ENCODE results near the gene UBTF. TPM values are rescaled to one million over a fixed set of nuclear protein-coding genes. Genes with fewer than 3 reads are reported as not detected.

The UBTF gene
- total RNA-seq, 1 donor from 2014 or later, result 62.1 TPM

GRCh38 chr17:44216173-44216572, 3.3 kb downstream of the UBTF start:
- Mint-ChIP-seq H3K27ac (ENCODE audit: unreplicated experiment) (no peak overlapping the region), H3K36me3 (ENCODE audit: low read depth) (peaks cover 22% of the 10 kb centered on the region), H3K4me1 (ENCODE audit: low read depth) (peaks cover 15% of the 10 kb centered on the region), H3K9me3 (ENCODE audit: low read depth) (no peaks in the 10 kb centered on the region), H3K27me3 (ENCODE audit: low read depth) (no peaks in the 10 kb centered on the region), H3K4me3 (ENCODE audit: unreplicated experiment) (no peak overlapping the region)
- no peak for DNase-seq (ENCODE audit: low spot score)
- TF ChIP-seq CTCF (IDR thresholded peaks at IDR 0.05), result no peak

- Mint-ChIP-seq H3K4me3 (ENCODE audit: unreplicated experiment) (no peak overlapping the region), H3K9me3 (ENCODE audit: low read depth) (no peaks in the 10 kb centered on the region), H3K27me3 (ENCODE audit: low read depth) (no peaks in the 10 kb centered on the region), H3K4me1 (ENCODE audit: low read depth) (peaks cover 15% of the 10 kb centered on the region), H3K27ac (ENCODE audit: unreplicated experiment) (no peak overlapping the region), H3K36me3 (ENCODE audit: low read depth) (peaks cover 25% of the 10 kb centered on the region)
- DNase-seq (ENCODE audit: low spot score), result no peak
- TF ChIP-seq CTCF (IDR thresholded peaks at IDR 0.05), result no peak
Observed at GRCh38 chr17:44214896-44215295, 4.6 kb downstream of the UBTF start.

- H3K36me3 Mint-ChIP-seq (ENCODE audit: low read depth), result peaks cover 27% of the 10 kb centered on the region
- no peak overlapping the region for H3K27ac Mint-ChIP-seq (ENCODE audit: unreplicated experiment)
Observed at GRCh38 chr17:44214230-44214494, 5.3 kb downstream of the UBTF start.

GRCh38 chr17:44213403-44214229, 5.9 kb downstream of the UBTF start:
- no peak overlapping the region for H3K27ac Mint-ChIP-seq (ENCODE audit: unreplicated experiment)
- peaks cover 27% of the 10 kb centered on the region for H3K36me3 Mint-ChIP-seq (ENCODE audit: low read depth)
- H3K27me3 Mint-ChIP-seq (ENCODE audit: low read depth), result no peaks in the 10 kb centered on the region
- no peak overlapping the region for H3K4me3 Mint-ChIP-seq (ENCODE audit: unreplicated experiment)
- no peaks in the 10 kb centered on the region for H3K9me3 Mint-ChIP-seq (ENCODE audit: low read depth)
- no peak for TF ChIP-seq CTCF (IDR thresholded peaks at IDR 0.05)
- no peak for DNase-seq (ENCODE audit: low spot score)
- peaks cover 15% of the 10 kb centered on the region for H3K4me1 Mint-ChIP-seq (ENCODE audit: low read depth)

More at GRCh38 chr17:44214230-44214494, 5.3 kb downstream of the UBTF start:
- Mint-ChIP-seq H3K9me3 (ENCODE audit: low read depth) (no peaks in the 10 kb centered on the region), H3K4me3 (ENCODE audit: unreplicated experiment) (no peak overlapping the region), H3K27me3 (ENCODE audit: low read depth) (no peaks in the 10 kb centered on the region), H3K4me1 (ENCODE audit: low read depth) (peaks cover 15% of the 10 kb centered on the region)
- TF ChIP-seq CTCF (IDR thresholded peaks at IDR 0.05), result no peak
- no peak for DNase-seq (ENCODE audit: low spot score)

GRCh38 chr17:44212507-44213402, 6.7 kb downstream of the UBTF start:
- H3K9me3 Mint-ChIP-seq (ENCODE audit: low read depth), result no peaks in the 10 kb centered on the region
- peaks cover 11% of the 10 kb centered on the region for H3K4me1 Mint-ChIP-seq (ENCODE audit: low read depth)
- H3K27ac Mint-ChIP-seq (ENCODE audit: unreplicated experiment), result no peak overlapping the region
- DNase-seq (ENCODE audit: low spot score), result peak; percentile 88
- peaks cover 33% of the 10 kb centered on the region for H3K36me3 Mint-ChIP-seq (ENCODE audit: low read depth)
- H3K27me3 Mint-ChIP-seq (ENCODE audit: low read depth), result no peaks in the 10 kb centered on the region
- no peak overlapping the region for H3K4me3 Mint-ChIP-seq (ENCODE audit: unreplicated experiment)
- no peak for TF ChIP-seq CTCF (IDR thresholded peaks at IDR 0.05)

Measured in chondrocyte (in vitro differentiated cells).